GM23338 (cell line): Measurements from ENCODE around the gene PAPPA. TPM values are rescaled to one million over a fixed set of nuclear protein-coding genes. Genes with fewer than 3 reads are reported as not detected.

Source experiments
- ATAC-seq: fragments of 200-7000 bp; cut with Tn5 transposase; 3 replicates; pipeline ENCODE4 v1.9.1; 2020
- DNase-seq: peaks from one replicate; pipeline ENCODE4 v3.0.0-alpha.2; 2015; ENCODE audit warnings: low spot score
- H2AFZ ChIP-seq: fragments of 200-600 bp; sonication (generic); 2 replicates; pipeline ENCODE4 v1.8.0; 2016; ENCODE audit warnings: antibody characterized with exemption, mild to moderate bottlenecking, moderate library complexity
- H3F3A ChIP-seq: fragments of 200-600 bp; sonication (generic); replicated peaks from 2 replicates; pipeline ENCODE4 v1.8.0; 2017; ENCODE audit warnings: antibody characterized with exemption, mixed run types, low read depth
- H3K27ac ChIP-seq: fragments of 200-600 bp; sonication (generic); 2 replicates; pipeline ENCODE4 v1.6.1; 2016; ENCODE audit warnings: low read depth
- H3K27me3 ChIP-seq: fragments of 200-600 bp; sonication (generic); 2 replicates; pipeline ENCODE4 v1.8.0; 2016; ENCODE audit warnings: mild to moderate bottlenecking, mixed run types, moderate library complexity; ENCODE audit not compliant: insufficient read depth
- H3K36me3 ChIP-seq: fragments of 200-600 bp; sonication (generic); 2 replicates; pipeline ENCODE4 v1.8.0; 2016; ENCODE audit warnings: mild to moderate bottlenecking; ENCODE audit not compliant: insufficient read depth
- H3K4me1 ChIP-seq: fragments of 200-600 bp; sonication (generic); 2 replicates; pipeline ENCODE4 v1.8.0; 2016; ENCODE audit warnings: mild to moderate bottlenecking, moderate library complexity; ENCODE audit not compliant: insufficient read depth
- H3K4me2 ChIP-seq: fragments of 200-600 bp; sonication (generic); 2 replicates; pipeline ENCODE4 v1.7.1; 2017; ENCODE audit warnings: mixed run types
- H3K4me3 ChIP-seq: fragments of 200-600 bp; sonication (generic); 2 replicates; pipeline ENCODE4 v1.6.1; 2016; ENCODE audit warnings: mixed run types
- H3K79me2 ChIP-seq: fragments of 200-600 bp; sonication (generic); replicated peaks from 2 replicates; pipeline ENCODE4 v1.8.0; 2017; ENCODE audit warnings: mild to moderate bottlenecking; ENCODE audit not compliant: insufficient read depth
- H3K9me2 ChIP-seq: fragments of 200-600 bp; sonication (generic); 2 replicates; pipeline ENCODE4 v1.8.0; 2017; ENCODE audit not compliant: insufficient read depth
- H4K20me1 ChIP-seq: fragments of 200-600 bp; sonication (generic); replicated peaks from 2 replicates; pipeline ENCODE4 v1.8.0; 2017; ENCODE audit warnings: mild to moderate bottlenecking; ENCODE audit not compliant: insufficient read depth
- H3K27ac Mint-ChIP-seq: 2 replicates; pipeline ENCODE4 v1.8.0; 2020; ENCODE audit warnings: inconsistent platforms, mild to moderate bottlenecking, moderate library complexity, mixed read lengths
- H3K27me3 Mint-ChIP-seq: 3 replicates; pipeline ENCODE4 v1.8.0; 2022; ENCODE audit warnings: low read depth, mild to moderate bottlenecking, moderate library complexity, mixed read lengths, inconsistent platforms; ENCODE audit not compliant: insufficient read depth, poor library complexity
- H3K36me3 Mint-ChIP-seq: 3 replicates; pipeline ENCODE4 v1.8.0; 2021; ENCODE audit warnings: low read depth, mild to moderate bottlenecking, inconsistent platforms, moderate library complexity, mixed read lengths
- H3K4me1 Mint-ChIP-seq: 3 replicates; pipeline ENCODE4 v1.8.0; 2020; ENCODE audit warnings: mild to moderate bottlenecking, inconsistent platforms, mixed read lengths
- H3K4me3 Mint-ChIP-seq: 3 replicates; pipeline ENCODE4 v1.8.0; 2021; ENCODE audit warnings: moderate library complexity, mild to moderate bottlenecking, inconsistent platforms, mixed read lengths
- H3K9me3 Mint-ChIP-seq: 3 replicates; pipeline ENCODE4 v1.8.0; 2020; ENCODE audit warnings: moderate library complexity, mild to moderate bottlenecking, inconsistent platforms, mixed read lengths
- ETS1 ChIP-seq: IDR thresholded peaks from 2 replicates; pipeline ENCODE4 v1.6.1; 2016; ENCODE audit warnings: antibody characterized with exemption
- EZH2 ChIP-seq: fragments of 200-600 bp; sonication (generic); IDR thresholded peaks from one replicate; pipeline ENCODE4 v1.8.0; 2017; ENCODE audit warnings: antibody characterized with exemption, mild to moderate bottlenecking, low read depth; ENCODE audit not compliant: unreplicated experiment
- EZH2phosphoT487 ChIP-seq: fragments of 200-600 bp; sonication (generic); IDR thresholded peaks from one replicate; pipeline ENCODE4 v1.8.1; 2018; ENCODE audit warnings: antibody characterized with exemption; ENCODE audit not compliant: unreplicated experiment
- JUNB ChIP-seq: IDR thresholded peaks from one replicate; pipeline ENCODE4 v1.6.1; 2016; ENCODE audit warnings: antibody characterized with exemption; ENCODE audit not compliant: unreplicated experiment
- POLR2AphosphoS5 ChIP-seq: IDR thresholded peaks from 2 replicates; pipeline ENCODE4 v1.6.1; 2016; ENCODE audit warnings: antibody characterized with exemption, low read depth
- REST ChIP-seq: IDR thresholded peaks from one replicate; pipeline ENCODE4 v1.6.1; 2018; ENCODE audit warnings: antibody characterized with exemption; ENCODE audit not compliant: unreplicated experiment
- STAT1 ChIP-seq: IDR thresholded peaks from one replicate; pipeline ENCODE4 v1.6.1; 2016; ENCODE audit warnings: antibody characterized with exemption; ENCODE audit not compliant: unreplicated experiment
- ZNF114 ChIP-seq: fragments of 250-450 bp; sonication (Bioruptor Pico); IDR thresholded peaks from 2 replicates; pipeline ENCODE4 v1.5.0; 2020; ENCODE audit warnings: mild to moderate bottlenecking, moderate library complexity
- ZNF462 ChIP-seq: fragments of 250-450 bp; sonication (Bioruptor Pico); IDR thresholded peaks from 2 replicates; pipeline ENCODE4 v1.5.0; 2020; ENCODE audit warnings: mild to moderate bottlenecking, moderate library complexity
- polyA plus RNA-seq: library from polyadenylated mRNA; unstranded; fragments of >200 nt; fragmentation: Nextera tagmentation; extraction: Ambion mirVana; gene quantifications from 2 replicates; pipeline ENCODE4 v1.2.1, GENCODE V29; 2016
- total RNA-seq: library from RNA; depleted of rRNA; stranded (reverse); fragments of >200 nt; shearing (Covaris generic); gene quantifications from 2 replicates; pipeline ENCODE4 v1.2.3, GENCODE V29; 2014
- TF ChIP-seq, protein P1 (sequence below), 2 experiments: fragments of 200-600 bp in 1 of 2; sonication (generic) in 1 of 2; conservative IDR thresholded peaks; 2 replicates each; pipeline versions ENCODE4 v1.5.1 to v1.6.1; 2016 to 2017; ENCODE audit warnings: antibody characterized with exemption in 2 of 2, low read depth in 2 of 2, mild to moderate bottlenecking in 2 of 2, moderate library complexity in 1 of 2

The PAPPA gene
- total and polyA plus RNA-seq, 2 experiments from 2014 or later = 0.38 to 0.66 TPM

DNA sequence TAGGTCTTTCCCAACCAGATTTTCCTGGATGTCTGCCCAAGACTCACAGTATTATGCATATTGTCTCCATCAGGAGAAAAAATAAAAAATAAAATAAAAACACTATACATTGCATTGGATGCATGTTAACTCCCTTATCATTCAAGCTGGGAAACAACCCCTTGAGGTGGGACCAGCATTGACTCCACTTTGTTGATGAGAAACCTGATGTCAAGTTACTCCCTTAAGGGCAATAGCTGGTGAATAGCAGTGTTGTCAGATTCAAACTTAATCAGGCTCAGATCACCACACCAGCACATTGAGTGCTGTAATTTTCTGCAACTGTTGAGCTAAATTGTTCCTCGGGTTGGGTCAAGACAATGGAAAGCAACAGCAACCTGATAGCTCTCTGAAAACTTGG, 269.6 kb downstream of the PAPPA start:
- no peaks in the 10 kb centered on the region; the same call in 1 of the 2 replicates for H3K9me2 ChIP-seq
- no peaks in the 10 kb centered on the region for H3K36me3 ChIP-seq
- DNase-seq = no peak
- H3K79me2 ChIP-seq = no peaks in the 10 kb centered on the region
- no peak overlapping the region for H2AFZ ChIP-seq
- Mint-ChIP-seq H3K4me3 (no peak overlapping the region), H3K27me3 (no peaks in the 10 kb centered on the region), H3K36me3 (peaks cover 6% of the 10 kb centered on the region; the same call in 1 of the 3 replicates), H3K27ac (no peak overlapping the region), H3K9me3 (peaks cover 3% of the 10 kb centered on the region; the same call in 1 of the 3 replicates), H3K4me1 (no peaks in the 10 kb centered on the region)
- no peak overlapping the region for H3K27ac ChIP-seq
- H3K4me1 ChIP-seq = no peaks in the 10 kb centered on the region
- ATAC-seq = no peak
- no peak for TF ChIP-seq POLR2AphosphoS5
- TF ChIP-seq STAT1 = no peak
- no peak for TF ChIP-seq EZH2phosphoT487
- TF ChIP-seq ZNF462 (CRISPR knock-in tag) = no peak
- TF ChIP-seq ZNF114 = no peak
- TF ChIP-seq REST = no peak
- TF ChIP-seq, protein P1, sequence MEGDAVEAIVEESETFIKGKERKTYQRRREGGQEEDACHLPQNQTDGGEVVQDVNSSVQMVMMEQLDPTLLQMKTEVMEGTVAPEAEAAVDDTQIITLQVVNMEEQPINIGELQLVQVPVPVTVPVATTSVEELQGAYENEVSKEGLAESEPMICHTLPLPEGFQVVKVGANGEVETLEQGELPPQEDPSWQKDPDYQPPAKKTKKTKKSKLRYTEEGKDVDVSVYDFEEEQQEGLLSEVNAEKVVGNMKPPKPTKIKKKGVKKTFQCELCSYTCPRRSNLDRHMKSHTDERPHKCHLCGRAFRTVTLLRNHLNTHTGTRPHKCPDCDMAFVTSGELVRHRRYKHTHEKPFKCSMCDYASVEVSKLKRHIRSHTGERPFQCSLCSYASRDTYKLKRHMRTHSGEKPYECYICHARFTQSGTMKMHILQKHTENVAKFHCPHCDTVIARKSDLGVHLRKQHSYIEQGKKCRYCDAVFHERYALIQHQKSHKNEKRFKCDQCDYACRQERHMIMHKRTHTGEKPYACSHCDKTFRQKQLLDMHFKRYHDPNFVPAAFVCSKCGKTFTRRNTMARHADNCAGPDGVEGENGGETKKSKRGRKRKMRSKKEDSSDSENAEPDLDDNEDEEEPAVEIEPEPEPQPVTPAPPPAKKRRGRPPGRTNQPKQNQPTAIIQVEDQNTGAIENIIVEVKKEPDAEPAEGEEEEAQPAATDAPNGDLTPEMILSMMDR (conservative IDR thresholded peaks at IDR 0.05; ENCODE audit: low read depth in 2 of 2) = no peak
- no peak for TF ChIP-seq JUNB
- TF ChIP-seq ETS1 = no peak
- no peak for TF ChIP-seq EZH2
- H3F3A ChIP-seq = no peaks in the 10 kb centered on the region
- H3K4me2 ChIP-seq = no peak overlapping the region
- no peaks in the 10 kb centered on the region for H4K20me1 ChIP-seq
- no peak overlapping the region for H3K4me3 ChIP-seq
- no peaks in the 10 kb centered on the region for H3K27me3 ChIP-seq
